Neural progenitor cell (in vitro differentiated cells): ENCODE results near the gene NRTN.

Source experiments
- EZH2 ChIP-seq: fragments of 200-600 bp; sonication (generic); IDR thresholded peaks from 2 replicates; pipeline ENCODE4 v1.6.1; 2017; ENCODE audit warnings: antibody characterized with exemption, mild to moderate bottlenecking, moderate library complexity
- EZH2phosphoT487 ChIP-seq: fragments of 200-600 bp; sonication (generic); IDR thresholded peaks from 2 replicates; pipeline ENCODE4 v1.6.1; 2017; ENCODE audit warnings: antibody characterized with exemption
- TF ChIP-seq, protein P1 (sequence below): fragments of 200-600 bp; sonication (generic); IDR thresholded peaks from 2 replicates; pipeline ENCODE4 v1.5.1; 2017; ENCODE audit warnings: antibody characterized with exemption, mild to moderate bottlenecking

- TF ChIP-seq, protein P1, sequence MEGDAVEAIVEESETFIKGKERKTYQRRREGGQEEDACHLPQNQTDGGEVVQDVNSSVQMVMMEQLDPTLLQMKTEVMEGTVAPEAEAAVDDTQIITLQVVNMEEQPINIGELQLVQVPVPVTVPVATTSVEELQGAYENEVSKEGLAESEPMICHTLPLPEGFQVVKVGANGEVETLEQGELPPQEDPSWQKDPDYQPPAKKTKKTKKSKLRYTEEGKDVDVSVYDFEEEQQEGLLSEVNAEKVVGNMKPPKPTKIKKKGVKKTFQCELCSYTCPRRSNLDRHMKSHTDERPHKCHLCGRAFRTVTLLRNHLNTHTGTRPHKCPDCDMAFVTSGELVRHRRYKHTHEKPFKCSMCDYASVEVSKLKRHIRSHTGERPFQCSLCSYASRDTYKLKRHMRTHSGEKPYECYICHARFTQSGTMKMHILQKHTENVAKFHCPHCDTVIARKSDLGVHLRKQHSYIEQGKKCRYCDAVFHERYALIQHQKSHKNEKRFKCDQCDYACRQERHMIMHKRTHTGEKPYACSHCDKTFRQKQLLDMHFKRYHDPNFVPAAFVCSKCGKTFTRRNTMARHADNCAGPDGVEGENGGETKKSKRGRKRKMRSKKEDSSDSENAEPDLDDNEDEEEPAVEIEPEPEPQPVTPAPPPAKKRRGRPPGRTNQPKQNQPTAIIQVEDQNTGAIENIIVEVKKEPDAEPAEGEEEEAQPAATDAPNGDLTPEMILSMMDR: no peak
- TF ChIP-seq EZH2phosphoT487 (no peak), EZH2 (no peak)
Observed at GRCh38 chr19:5823579-5824281, 18.9 kb downstream of the NRTN start.
